Activated naive CD4-positive, alpha-beta T cell treated with anti-CD3 and anti-CD28 coated beads, Interleukin-2, amount 50 U/mL, for 72 hours (primary cell): Measurements from ENCODE around the gene FRS3. TPM values are rescaled to one million over a fixed set of nuclear protein-coding genes. Genes with fewer than 3 reads are reported as not detected.

Experiments
- ATAC-seq, 2 donors: fragments of 150-1000 bp; cut with Tn5 transposase; 2 replicates each; pipeline ENCODE4 v1.10.0; 2021; ENCODE audit warnings: mild to moderate bottlenecking in 2 of 2, moderate library complexity in 2 of 2
- DNase-seq, 2 donors: peaks; one replicate each; pipeline ENCODE4 v3.0.0; 2021 to 2022; ENCODE audit warnings: low spot score in 2 of 2
- H3K27ac Mint-ChIP-seq, 2 donors: one replicate each; pipeline ENCODE4 v1.8.0; 2022; ENCODE audit warnings: mild to moderate bottlenecking in 2 of 2, mixed read lengths in 2 of 2
- H3K36me3 Mint-ChIP-seq, 2 donors: one replicate each; pipeline ENCODE4 v1.8.0; 2022; ENCODE audit warnings: mixed read lengths in 2 of 2
- H3K9me3 Mint-ChIP-seq, 2 donors: one replicate each; pipeline ENCODE4 v1.8.0; 2022; ENCODE audit warnings: mixed read lengths in 2 of 2
- total RNA-seq, 2 donors: library from RNA; stranded (reverse); gene quantifications; one replicate each; pipeline ENCODE4 v1.2.3, GENCODE V29; 2022

FRS3 gene
- total RNA-seq, 2 donors from 2014 or later: 3.1 to 5.2 TPM

- Mint-ChIP-seq H3K27ac (no peak overlapping the region), H3K9me3 (no peaks in the 10 kb centered on the region), H3K36me3 (no peaks in the 10 kb centered on the region)
- DNase-seq: no peak
- no peak for ATAC-seq
Observed at GRCh38 chr6:41799559-41799911, 19.8 kb upstream of the FRS3 start.

GRCh38 chr6:41798901-41799558, 19.3 kb upstream of the FRS3 start:
- Mint-ChIP-seq H3K9me3 (no peaks in the 10 kb centered on the region), H3K27ac (no peak overlapping the region), H3K36me3 (no peaks in the 10 kb centered on the region)
- DNase-seq (no peak), ATAC-seq (no peak)

DNA sequence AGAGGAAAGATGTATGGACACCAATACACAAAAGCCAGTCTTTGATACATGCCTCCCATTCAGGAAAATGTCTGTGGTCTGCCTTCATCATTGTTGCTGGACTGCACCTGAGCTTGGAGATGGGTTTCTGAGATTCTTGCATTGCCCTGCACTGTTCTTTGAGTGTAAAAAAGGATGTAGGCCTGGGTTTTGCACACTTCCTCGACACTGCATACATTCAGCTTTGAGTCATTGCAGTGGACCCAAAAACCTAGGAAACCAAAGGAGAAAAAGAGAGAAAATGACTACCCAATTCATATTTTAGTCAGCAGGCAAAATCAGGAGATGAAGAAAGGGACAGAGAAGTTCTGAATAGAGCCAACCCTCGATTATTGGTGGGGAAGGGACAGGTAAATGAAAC, 16.8 kb upstream of the FRS3 start:
- Mint-ChIP-seq H3K9me3 (no peaks in the 10 kb centered on the region), H3K36me3 (no peaks in the 10 kb centered on the region), H3K27ac (no peak overlapping the region)
- ATAC-seq: peak; percentile 18 to 79
- no peak for DNase-seq

GRCh38 chr6:41791984-41792383, 12.3 kb upstream of the FRS3 start:
- ATAC-seq (no peak), DNase-seq (no peak)
- peak overlapping the region in 1 of 2 donors; percentile 24 for H3K27ac Mint-ChIP-seq
- no peaks in the 10 kb centered on the region for H3K9me3 Mint-ChIP-seq
- peaks cover 25% of the 10 kb centered on the region in 2 donors for H3K36me3 Mint-ChIP-seq

DNA sequence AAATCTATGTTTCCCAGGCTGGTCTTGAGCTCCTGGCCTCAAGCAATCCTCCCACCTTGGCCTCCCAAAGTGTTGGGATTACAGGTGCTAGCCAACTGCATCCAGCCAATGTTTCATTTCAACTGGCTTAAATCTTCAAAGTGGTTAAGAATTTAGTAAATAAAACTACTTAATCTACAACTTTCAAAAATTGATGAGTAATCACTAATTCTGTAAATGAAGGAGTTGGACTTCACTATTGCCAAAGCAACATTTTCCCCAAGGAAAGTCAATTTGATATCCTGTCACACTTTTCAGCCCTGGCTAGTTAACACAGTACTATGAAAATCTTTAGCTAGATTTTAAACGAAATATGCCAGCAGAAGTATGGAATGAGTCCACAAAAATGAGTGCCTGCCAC, 11.6 kb upstream of the FRS3 start:
- H3K9me3 Mint-ChIP-seq: no peaks in the 10 kb centered on the region
- no peak for ATAC-seq

GRCh38 chr6:41790045-41790444, 10.3 kb upstream of the FRS3 start:
- H3K27ac Mint-ChIP-seq: peak overlapping the region; percentile 96 to 97

More for the DNA sequence above, 11.6 kb upstream of the FRS3 start:
- H3K36me3 Mint-ChIP-seq: peaks cover 25 to 28% of the 10 kb centered on the region in 2 donors
- DNase-seq: no peak
- no peak overlapping the region for H3K27ac Mint-ChIP-seq

DNA sequence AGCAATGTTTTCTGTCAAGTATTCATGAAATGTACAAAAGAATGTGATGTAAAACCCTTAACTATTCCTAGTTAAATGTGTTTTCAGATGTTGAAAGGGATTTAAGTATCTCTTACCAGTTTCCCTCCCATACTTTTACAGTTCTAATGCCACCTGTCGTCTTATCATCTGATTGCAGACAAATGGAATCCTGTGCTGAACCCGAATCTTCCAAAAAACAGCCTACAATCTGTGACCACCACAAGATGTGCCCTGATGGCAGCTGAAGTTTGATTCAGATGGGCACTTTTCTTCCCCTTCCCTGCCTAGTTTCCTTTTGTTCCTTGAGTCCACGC, 9.7 kb upstream of the FRS3 start:
- H3K36me3 Mint-ChIP-seq: peaks cover 25 to 28% of the 10 kb centered on the region in 2 donors
- no peaks in the 10 kb centered on the region for H3K9me3 Mint-ChIP-seq
- ATAC-seq: no peak
- no peak for DNase-seq
- H3K27ac Mint-ChIP-seq: peak overlapping the region; percentile 96 to 97

More at GRCh38 chr6:41790045-41790444, 10.3 kb upstream of the FRS3 start:
- ATAC-seq: no peak
- peaks cover 25 to 28% of the 10 kb centered on the region in 2 donors for H3K36me3 Mint-ChIP-seq
- no peaks in the 10 kb centered on the region for H3K9me3 Mint-ChIP-seq
- no peak for DNase-seq

- peak; percentile 88 for ATAC-seq
- Mint-ChIP-seq H3K27ac (peak within 1 kb of the TSS; percentile 97 to 99), H3K9me3 (no peaks in the 10 kb centered on the region), H3K36me3 (peaks cover 25 to 28% of the 10 kb centered on the region in 2 donors)
- DNase-seq: peak; percentile 94 to 95
Observed at GRCh38 chr6:41787219-41787917, 7.7 kb upstream of the FRS3 start, which contains the start of gene TOMM6. TOMM6 (plus strand) TSS chr6:41787694; CDS start chr6:41787698, 4 bp downstream.

DNA sequence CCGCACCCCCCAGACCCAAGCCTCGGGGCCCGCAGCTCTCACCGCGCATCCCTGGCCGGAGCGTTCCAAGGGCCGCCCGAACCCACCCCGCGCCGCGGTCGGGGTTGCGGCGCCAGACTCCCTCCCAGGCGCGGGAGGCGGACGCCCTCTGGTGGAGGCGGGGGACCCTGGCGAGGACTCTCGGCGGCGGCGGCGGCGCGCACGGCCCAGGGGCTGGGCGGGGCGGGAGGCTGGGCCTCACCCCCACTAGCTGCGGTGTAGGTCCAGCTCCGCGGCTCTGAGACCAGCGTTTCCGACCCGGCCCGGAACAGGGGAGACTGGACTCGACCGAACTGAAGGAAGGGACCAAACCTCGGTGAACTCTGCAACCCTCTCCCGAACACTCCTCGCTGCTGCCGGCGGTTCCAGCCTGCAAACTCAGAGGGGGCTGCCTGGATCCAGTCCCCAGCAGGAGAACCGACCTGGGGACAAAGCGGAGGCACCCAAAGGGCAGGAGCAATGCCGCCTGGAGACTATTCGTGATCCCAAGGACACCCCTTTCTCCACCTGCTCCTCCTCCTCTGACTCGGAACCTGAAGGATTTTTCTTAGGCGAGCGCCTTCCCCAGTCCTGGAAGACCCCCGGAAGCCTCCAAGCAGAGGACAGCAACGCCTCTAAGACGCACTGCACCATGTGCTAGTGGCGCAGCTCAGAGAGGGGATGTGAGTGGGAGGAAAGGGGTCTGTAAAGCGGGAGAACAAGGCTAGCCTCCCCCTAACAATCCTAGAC, 6.9 kb upstream of the FRS3 start:
- peaks cover 25 to 28% of the 10 kb centered on the region in 2 donors for H3K36me3 Mint-ChIP-seq
- peak; percentile 84 to 97 for DNase-seq

GRCh38 chr6:41785689-41786450, 6.2 kb upstream of the FRS3 start:
- no peak for DNase-seq
- Mint-ChIP-seq H3K9me3 (no peaks in the 10 kb centered on the region), H3K36me3 (peaks cover 25 to 28% of the 10 kb centered on the region in 2 donors), H3K27ac (no peak overlapping the region)
- no peak for ATAC-seq

More for the DNA sequence above, 6.9 kb upstream of the FRS3 start:
- peak; percentile 79 to 80 for ATAC-seq
- peak overlapping the region; percentile 97 to 99 for H3K27ac Mint-ChIP-seq
- H3K9me3 Mint-ChIP-seq: no peaks in the 10 kb centered on the region

DNA sequence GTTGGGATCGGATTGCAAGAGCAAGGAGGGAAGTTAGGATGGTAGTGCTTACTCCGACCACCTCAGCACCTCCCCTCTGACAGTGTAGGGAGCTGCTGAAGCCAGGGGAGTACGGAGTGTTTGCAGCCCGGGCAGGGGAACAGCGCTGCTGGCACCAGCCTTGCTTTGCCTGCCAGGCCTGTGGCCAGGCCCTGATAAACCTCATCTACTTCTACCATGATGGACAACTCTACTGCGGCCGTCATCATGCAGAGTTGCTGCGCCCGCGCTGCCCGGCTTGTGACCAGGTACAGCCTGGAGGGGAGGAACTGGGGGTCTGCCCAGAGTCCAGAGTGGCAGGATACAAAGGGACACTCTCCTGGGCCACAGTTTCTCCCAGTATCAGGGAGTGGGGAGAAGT, 5.6 kb upstream of the FRS3 start:
- ATAC-seq: no peak
- peaks cover 23 to 25% of the 10 kb centered on the region in 2 donors for H3K36me3 Mint-ChIP-seq
- no peaks in the 10 kb centered on the region for H3K9me3 Mint-ChIP-seq
- H3K27ac Mint-ChIP-seq: no peak overlapping the region
- DNase-seq: no peak

DNA sequence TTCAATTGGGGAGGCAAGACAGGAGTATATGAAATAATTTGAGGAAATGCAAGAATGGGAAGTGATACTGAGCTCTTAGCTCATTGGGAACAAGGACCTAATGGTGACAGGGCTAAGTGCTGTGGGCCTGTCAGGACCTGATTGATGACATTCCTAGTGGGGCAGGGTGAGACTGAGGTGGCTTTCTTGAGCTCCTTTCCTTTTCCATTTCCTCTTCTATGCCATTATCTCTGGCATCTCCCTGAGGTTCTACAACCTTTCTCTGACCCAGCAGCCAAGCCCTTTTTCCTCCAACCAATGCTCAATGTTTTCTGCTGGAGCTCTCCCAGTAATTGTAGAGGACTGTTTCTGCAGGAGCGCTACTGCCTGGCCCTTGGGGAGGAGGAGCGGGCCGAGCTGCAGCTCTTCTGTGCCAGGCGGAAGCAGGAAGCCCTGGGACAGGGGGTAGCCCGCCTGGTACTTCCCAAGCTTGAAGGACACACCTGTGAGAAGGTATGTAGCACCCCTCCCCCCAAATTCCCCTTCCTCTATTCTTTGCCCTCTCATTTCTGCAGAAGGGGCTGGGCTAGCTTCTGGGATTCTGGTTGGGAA, 5.0 kb upstream of the FRS3 start:
- no peak for ATAC-seq
- Mint-ChIP-seq H3K27ac (no peak overlapping the region), H3K9me3 (no peaks in the 10 kb centered on the region), H3K36me3 (peaks cover 17 to 20% of the 10 kb centered on the region in 2 donors)
- DNase-seq: no peak

DNA sequence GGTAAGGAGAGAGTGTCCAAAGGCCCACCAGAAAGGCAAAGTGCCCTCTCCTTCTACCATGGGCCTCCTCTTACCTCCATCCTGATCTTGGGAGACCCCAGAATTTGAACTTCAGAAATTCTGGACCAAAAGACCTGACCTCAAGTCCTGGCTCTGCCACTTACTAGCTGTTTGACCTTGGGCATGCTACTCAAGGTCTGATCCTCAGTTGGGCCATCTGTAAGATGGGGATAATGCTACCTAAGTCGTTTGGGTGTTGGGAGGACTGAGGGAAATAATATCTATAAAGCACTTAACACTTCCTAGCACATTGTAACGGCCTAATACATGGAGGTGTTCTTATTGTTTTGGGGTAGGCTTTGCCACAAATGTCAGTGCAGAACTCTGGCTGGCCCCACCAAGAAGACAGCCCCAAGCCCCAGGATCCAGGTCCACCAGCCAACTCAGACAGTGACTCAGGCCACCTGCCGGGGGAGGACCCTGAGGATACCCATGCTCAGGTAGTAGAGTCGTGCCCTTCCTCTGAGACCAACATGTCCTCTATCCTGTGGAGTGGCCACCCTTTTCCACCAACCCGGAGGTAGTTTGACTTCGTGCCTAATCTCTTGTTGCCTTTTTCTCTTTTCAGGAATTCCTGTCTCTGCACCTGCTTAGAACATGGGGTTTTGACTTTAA, 3.5 kb upstream of the FRS3 start:
- ATAC-seq: no peak
- no peak for DNase-seq
- H3K36me3 Mint-ChIP-seq: peaks cover 8 to 12% of the 10 kb centered on the region in 2 donors
- H3K9me3 Mint-ChIP-seq: no peaks in the 10 kb centered on the region
- no peak overlapping the region for H3K27ac Mint-ChIP-seq

DNA sequence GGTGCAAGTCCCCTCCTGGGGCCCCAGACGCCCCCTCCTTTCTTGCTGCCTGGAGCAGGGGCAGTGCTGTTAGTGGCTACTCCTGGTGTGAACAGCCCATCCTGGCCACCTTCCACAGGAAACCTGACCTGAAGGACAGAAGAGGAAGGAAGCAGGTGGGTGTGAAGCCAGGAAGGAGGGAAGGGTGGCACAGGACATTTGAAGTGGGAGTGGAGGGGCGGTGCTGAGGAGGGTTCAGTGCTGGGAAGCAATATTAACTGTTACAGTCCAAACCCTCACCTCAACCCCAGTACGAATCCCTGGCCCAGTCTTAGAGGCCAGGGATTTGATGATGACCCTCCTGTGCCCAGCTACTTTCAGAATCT, 1.6 kb upstream of the FRS3 start:
- ATAC-seq (no peak), DNase-seq (no peak)
- Mint-ChIP-seq H3K9me3 (no peaks in the 10 kb centered on the region), H3K36me3 (no peaks in the 10 kb centered on the region), H3K27ac (no peak overlapping the region)

DNA sequence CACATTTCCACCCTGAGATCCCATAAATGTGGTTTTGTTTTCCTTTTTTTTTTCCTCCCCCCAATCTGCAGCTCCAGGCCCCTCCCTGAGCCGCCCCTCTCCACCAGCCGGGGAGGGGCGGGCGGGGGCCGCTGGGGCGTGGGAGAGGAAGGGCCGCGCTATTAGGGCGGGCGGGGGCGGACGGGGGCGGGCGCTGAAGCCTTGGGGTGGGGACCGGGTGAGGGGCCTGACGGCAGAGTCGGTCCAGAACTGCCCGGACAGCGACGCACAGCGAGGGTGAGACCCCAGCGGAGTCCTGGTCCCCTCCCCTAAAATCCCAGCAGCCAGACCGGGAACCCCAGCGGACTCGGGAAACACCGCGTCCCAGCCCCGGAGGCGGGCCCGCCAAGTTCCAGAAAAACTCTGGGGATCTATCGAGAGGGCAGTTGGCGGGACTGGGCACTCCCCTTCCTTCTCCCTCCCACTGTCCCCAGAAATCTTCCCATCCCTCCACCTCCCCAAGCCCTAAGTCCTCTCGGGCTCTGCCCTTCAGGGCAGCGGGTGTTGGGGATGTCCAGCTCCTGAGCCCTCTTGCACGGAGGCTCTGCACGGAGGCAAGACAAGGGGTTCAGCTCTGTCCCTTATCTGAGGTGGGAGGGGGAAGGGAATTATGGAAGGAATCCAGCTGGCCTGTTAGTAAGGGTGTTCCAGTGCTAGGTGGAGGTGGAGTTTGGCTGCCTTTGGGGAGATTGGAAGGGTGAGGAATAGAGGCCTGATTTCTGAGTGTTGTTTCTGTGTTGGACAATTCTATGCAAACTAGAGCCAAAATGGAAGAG, 1.1 kb upstream of the FRS3 start, which contains the start of gene PRICKLE4:
PRICKLE4 (plus strand) TSS at position 232 of the 815 bp plus-strand sequence. CDS start 2,692 bp downstream, outside the sequence.
- Mint-ChIP-seq H3K36me3 (no peaks in the 10 kb centered on the region), H3K27ac (peak within 1 kb of the TSS in 1 of 2 donors; percentile 72), H3K9me3 (no peaks in the 10 kb centered on the region)
- no peak for DNase-seq
- no peak for ATAC-seq
